GM12865 (cell line): ENCODE measurements around the gene GNAS.
"Not testable (repeated sequence)": the region's sequence is repeated elsewhere in the genome, so short reads cannot be mapped to it uniquely, and the experiment has no call there.

Experiments used
- DNase-seq: peaks from one replicate; pipeline ENCODE4 v3.0.0; 2010; ENCODE audit warnings: low read depth
- H3K4me3 ChIP-seq: 2 replicates; pipeline ENCODE4 v1.5.1; 2011; ENCODE audit warnings: mild to moderate bottlenecking, low read depth, low read length, control low read depth
- CTCF ChIP-seq: IDR thresholded peaks from 2 replicates; pipeline ENCODE4 v1.5.1; 2011; ENCODE audit warnings: low read length, control low read depth, low read depth, inconsistent platforms; ENCODE audit not compliant: insufficient read depth; ENCODE audit errors: missing control alignments

GNAS gene

DNA sequence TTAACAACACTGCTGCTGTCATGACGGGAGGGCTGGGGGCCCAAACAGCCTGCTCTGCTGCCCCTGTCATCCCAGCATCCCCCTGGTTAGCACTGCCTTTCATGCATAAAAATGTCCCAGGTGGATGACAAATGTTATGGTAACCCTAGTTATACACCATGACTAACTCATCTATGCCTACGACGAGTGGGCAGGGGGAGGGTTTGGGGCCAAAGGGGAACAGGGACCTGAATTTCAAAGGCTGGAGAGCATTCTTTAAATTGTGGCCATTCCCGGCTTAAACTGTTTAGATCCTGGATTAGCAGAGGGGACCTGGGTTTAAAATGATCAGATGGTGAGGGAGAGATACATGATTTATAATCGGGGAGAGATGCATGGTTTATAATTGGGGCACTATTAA, 26.2 kb upstream of the GNAS start:
- no peak for TF ChIP-seq CTCF
- DNase-seq: no peak
- no peak overlapping the region for H3K4me3 ChIP-seq

GRCh38 chr20:58828136-58828535, 24.4 kb upstream of the GNAS start:
- DNase-seq: no peak
- no peak overlapping the region for H3K4me3 ChIP-seq
- no peak for TF ChIP-seq CTCF

DNA sequence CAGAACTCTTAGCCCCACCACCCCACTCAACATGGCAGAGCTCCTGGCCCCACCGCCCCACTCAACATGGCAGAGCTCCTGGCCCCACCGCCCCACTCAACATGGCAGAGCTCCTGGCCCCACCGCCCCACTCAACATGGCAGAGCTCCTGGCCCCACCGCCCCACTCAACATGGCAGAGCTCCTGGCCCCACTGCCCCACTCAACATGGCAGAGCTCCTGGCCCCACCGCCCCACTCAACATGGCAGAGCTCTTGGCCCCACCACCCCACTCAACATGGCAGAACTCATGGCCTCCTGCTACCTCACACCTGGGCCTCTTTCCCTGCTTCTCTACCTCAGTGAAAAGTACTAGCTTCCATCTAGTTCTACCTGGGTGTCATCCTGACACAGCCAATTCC, 23.7 kb upstream of the GNAS start:
- H3K4me3 ChIP-seq, DNase-seq: not testable (repeated sequence)

DNA sequence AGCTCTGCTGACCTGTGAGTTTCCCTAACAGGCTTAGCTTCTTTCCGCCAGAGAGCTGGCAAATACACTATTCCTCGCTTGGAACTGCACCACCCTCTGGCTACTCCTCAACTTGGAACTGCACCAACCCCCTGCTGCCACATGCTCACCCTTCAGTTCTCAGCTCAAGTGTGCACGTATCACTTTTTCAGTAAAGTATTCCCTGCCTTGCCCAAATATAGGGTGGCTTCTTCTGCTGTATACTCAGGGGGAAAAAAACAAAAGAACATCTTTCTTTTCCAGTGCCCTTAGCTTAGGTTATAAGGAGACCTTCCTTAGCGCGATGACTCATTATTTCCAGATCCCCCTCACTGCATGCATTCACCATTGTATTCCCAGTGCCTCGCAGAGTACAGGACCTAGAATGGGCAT, 23.0 kb upstream of the GNAS start:
- TF ChIP-seq CTCF: no peak
- no peak overlapping the region for H3K4me3 ChIP-seq
- DNase-seq: no peak

GRCh38 chr20:58832457-58832856, 20.1 kb upstream of the GNAS start:
- DNase-seq: no peak
- no peak overlapping the region for H3K4me3 ChIP-seq
- no peak for TF ChIP-seq CTCF

- H3K4me3 ChIP-seq: no peak overlapping the region
- no peak for TF ChIP-seq CTCF
- DNase-seq: no peak
These were observed 18.6 kb upstream of the GNAS start for GRCh38 chr20:58833921-58834320.

DNA sequence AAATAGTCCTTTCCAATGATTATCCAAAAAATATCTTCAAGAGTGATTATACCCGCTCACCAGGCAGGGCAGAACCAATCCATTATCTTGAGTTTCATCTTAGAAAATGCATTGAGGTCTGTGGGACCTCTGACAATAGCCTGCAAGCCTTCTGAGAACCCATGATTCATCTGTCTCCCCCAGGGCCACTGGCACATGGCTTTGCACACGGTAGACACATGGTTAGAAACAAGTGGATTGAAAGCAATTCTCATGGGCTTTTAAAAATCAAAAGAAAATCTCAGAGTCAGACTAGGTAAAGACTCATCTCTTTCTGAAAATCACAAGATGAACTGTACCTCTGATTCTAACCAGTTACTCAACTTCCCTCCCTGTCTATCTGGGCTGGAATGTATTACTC, 17.3 kb upstream of the GNAS start:
- no peak for DNase-seq

More for the DNA sequence above, 17.3 kb upstream of the GNAS start:
- no peak overlapping the region for H3K4me3 ChIP-seq
- no peak for TF ChIP-seq CTCF
